Mucosa of descending colon (tissue), 3 donors: ENCODE results near the gene GPR176. TPM values are rescaled to one million over a fixed set of nuclear protein-coding genes. Genes with fewer than 3 reads are reported as not detected.
"Not testable (repeated sequence)": the region's sequence is repeated elsewhere in the genome, so short reads cannot be mapped to it uniquely, and the experiment has no call there.

Experiments used
- ATAC-seq: fragments of 200-7000 bp; cut with Tn5 transposase; one replicate; pipeline ENCODE4 v1.9.1; 2020; ENCODE audit warnings: mild to moderate bottlenecking, moderate library complexity
- DNase-seq, 3 donors: peaks; one replicate each; pipeline ENCODE4 v3.0.0-alpha.2; 2020
- H3K36me3 ChIP-seq: fragments of 200-600 bp; one replicate; pipeline ENCODE4 v1.8.0; 2021; ENCODE audit warnings: low read depth, mild to moderate bottlenecking
- H3K4me1 ChIP-seq: fragments of 200-600 bp; one replicate; pipeline ENCODE4 v1.8.0; 2021; ENCODE audit warnings: low read depth, mild to moderate bottlenecking
- H3K4me3 ChIP-seq: fragments of 200-600 bp; one replicate; pipeline ENCODE4 v1.8.0; 2021; ENCODE audit warnings: mild to moderate bottlenecking
- H3K9me3 ChIP-seq: fragments of 200-600 bp; one replicate; pipeline ENCODE4 v1.8.0; 2021; ENCODE audit warnings: mild to moderate bottlenecking
- CTCF ChIP-seq: fragments of 200-600 bp; IDR thresholded peaks from one replicate; pipeline ENCODE4 v1.8.0; 2022; ENCODE audit warnings: antibody characterized with exemption, mild to moderate bottlenecking
- intact Hi-C, 2 donors: fragments of 100-400 bp; cut with DNase I in 1 of 2; cut with micrococcal nuclease in 1 of 2; formaldehyde crosslinking; loops; one replicate each; pipeline versions ENCODE4 v1.11.0 to v1.11.1; 2022; cut with DNase I, micrococcal nuclease
- total RNA-seq, 3 donors: library from RNA; stranded (reverse); fragmentation: NEBNext Ultra II Directional in 2 of 3; extraction: Animal tissue kit (Norgen Biotek cat#: 25700) in 2 of 3; gene quantifications; one replicate each; pipeline versions ENCODE4 v1.2.1 to v1.2.4, GENCODE V29; 2021 to 2023
- donor health status: DM: no; HTN: no; CAD: no; lungs with moderate emphysema.
- donor health status: DM: no; HTN: no; CAD: no.
- donor health status: DM: no; HTN: yes; CAD: no.

The GPR176 gene
- total RNA-seq, 3 donors from 2014 or later = 0.32 to 4.9 (median 1.2) TPM

DNA sequence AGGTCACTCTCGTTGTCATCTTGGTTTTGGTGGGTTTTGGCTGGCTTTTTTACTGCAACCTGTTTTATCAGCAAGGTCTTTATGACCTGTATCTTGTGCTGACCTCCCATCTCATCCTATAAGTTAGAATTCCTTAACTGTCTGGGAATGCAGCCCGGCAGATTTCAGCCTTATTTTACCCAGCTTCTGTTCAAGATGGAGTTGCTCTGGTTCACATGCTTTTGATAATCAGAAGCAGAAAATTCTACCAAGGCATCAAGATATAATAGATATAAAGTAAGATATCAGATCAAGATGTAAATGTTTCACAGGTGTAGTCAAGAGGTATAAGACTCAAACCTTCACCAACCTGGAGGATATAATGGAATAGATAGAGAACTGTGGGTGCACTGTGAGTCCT lies 16.0 kb downstream of the GPR176 start:
- no peak for ATAC-seq
- no peak for DNase-seq
- no peaks in the 10 kb centered on the region for H3K9me3 ChIP-seq
- TF ChIP-seq CTCF = no peak
- H3K4me3 ChIP-seq = no peak overlapping the region
- intact Hi-C loops = no loop called here
- H3K36me3 ChIP-seq = no peaks in the 10 kb centered on the region
- H3K4me1 ChIP-seq = no peaks in the 10 kb centered on the region

DNA sequence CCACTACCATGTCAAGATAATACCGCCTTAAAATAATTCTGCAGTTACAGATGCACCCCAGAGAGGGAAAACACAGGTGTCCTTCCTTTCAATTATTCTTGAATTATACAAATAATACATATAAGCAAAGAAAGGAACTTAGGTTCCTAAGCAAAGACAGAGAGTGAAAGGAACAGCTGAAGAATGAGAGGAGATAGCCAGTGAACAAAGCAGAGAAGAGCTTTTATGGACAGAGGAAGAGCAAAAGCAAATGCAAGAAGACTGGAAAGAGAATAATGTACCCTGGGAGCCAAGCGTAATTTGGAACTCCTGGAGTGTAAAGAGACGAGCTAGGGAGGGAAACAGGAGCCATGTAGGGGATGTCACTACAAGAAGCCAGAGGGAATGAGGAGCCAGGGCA lies 21.7 kb downstream of the GPR176 start:
- Histone ChIP-seq H3K4me1 (no peaks in the 10 kb centered on the region), H3K36me3 (no peaks in the 10 kb centered on the region), H3K4me3 (no peak overlapping the region), H3K9me3 (no peaks in the 10 kb centered on the region)
- TF ChIP-seq CTCF = no peak
- intact Hi-C loops = no loop called here
- DNase-seq = no peak
- ATAC-seq = no peak

- no peak for DNase-seq
- no peak for ATAC-seq
- no peaks in the 10 kb centered on the region for H3K36me3 ChIP-seq
- TF ChIP-seq CTCF = no peak
- intact Hi-C loops = no loop called here
- H3K4me1 ChIP-seq = no peaks in the 10 kb centered on the region
- H3K4me3 ChIP-seq = no peak overlapping the region
- no peaks in the 10 kb centered on the region for H3K9me3 ChIP-seq
Observed at GRCh38 chr15:39896846-39897245, 23.2 kb downstream of the GPR176 start.

- intact Hi-C loops = no loop called here
- Histone ChIP-seq H3K4me1 (no peaks in the 10 kb centered on the region), H3K4me3 (no peak overlapping the region), H3K9me3 (no peaks in the 10 kb centered on the region), H3K36me3 (no peaks in the 10 kb centered on the region)
- ATAC-seq (no peak), DNase-seq (no peak)
- TF ChIP-seq CTCF = no peak
Observed at GRCh38 chr15:39896101-39896500, 24.0 kb downstream of the GPR176 start.

DNA sequence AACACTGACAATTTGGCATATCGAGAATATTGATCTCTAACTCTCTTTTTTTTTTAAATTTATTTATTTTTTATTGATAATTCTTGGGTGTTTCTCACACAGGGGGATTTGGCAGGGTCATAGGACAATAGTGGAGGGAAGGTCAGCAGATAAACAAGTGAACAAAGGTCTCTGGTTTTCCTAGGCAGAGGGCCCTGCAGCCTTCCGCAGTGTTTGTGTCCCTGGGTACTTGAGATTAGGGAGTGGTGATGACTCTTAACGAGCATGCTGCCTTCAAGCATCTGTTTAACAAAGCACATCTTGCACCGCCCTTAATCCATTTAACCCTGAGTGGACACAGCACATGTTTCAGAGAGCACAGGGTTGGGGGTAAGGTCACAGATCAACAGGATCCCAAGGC lies 27.0 kb downstream of the GPR176 start:
- H3K4me1 ChIP-seq = peaks cover 11% of the 10 kb centered on the region
- H3K4me3 ChIP-seq, intact Hi-C loops, H3K9me3 ChIP-seq, H3K36me3 ChIP-seq, ATAC-seq, DNase-seq: not testable (repeated sequence)

DNA sequence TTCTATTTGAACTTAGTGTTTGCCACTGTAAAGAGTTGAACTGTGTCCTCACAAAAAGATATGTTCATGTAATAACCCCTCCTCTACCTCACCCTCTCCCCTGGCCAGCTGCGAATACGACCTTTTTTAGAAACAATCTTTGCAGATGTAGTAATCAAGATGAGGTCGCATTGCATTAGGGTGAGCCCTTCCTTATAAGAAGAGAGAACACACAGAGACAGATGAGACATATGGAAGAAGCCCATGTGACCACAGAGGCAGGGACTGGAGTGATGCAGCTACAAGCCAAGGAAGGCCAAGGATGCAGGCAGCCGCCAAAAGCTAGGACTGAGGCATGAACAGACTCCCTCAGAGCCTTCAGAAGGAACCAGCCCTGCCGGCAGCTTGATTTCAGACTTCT lies 27.6 kb downstream of the GPR176 start:
- Histone ChIP-seq H3K9me3 (no peaks in the 10 kb centered on the region), H3K36me3 (no peaks in the 10 kb centered on the region), H3K4me3 (no peak overlapping the region), H3K4me1 (peaks cover 17% of the 10 kb centered on the region)
- no peak for ATAC-seq
- DNase-seq = no peak
- no peak for TF ChIP-seq CTCF
- intact Hi-C loops = no loop called here
